Activated naive CD4-positive, alpha-beta T cell treated with anti-CD3 and anti-CD28 coated beads, Interleukin-2, amount 50 U/mL, for 16 hours (primary cell): ENCODE data around the gene IRF4.
A peak's percentile ranks its signal among the peaks of the same experiment; 100 is the strongest.

Experiments
- DNase-seq: peaks from one replicate; pipeline ENCODE4 v3.0.0-alpha.2; 2020

Gene IRF4

DNA sequence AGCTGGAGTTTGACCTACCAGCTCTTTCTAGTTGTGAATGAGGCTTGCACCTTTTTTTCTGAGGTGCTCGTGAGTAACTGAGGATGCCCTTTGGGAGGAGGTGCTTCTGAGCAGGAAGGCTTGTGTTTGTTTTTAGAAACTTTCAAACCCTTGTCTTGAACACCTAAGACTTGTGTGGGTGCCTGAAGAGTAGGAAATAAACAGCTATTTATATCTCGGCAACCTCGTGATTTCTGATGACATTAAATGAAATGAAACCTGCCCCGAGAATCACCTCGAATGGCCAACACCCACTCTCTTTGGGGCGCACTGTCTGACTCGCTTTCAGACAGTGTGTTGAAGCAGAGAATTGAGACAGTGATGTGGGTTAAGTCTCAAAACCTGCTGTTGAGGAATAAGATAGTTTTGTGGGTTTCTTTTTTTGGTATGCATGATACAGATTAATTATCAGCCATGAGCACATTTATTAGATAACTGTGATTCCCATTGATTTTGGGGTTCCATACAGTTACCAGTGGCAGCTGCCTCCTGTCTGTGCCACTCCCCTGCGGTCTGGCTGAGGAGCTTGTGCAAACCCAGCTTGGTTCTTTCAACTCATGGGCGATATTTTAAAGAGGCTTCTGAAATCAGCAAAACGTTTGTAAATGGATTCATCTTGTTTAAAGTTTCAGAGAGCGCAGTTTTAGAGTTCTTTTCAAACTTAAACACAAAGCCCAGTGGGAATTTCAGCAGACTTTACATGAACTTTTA is 8.4 kb downstream of the IRF4 start:
- DNase-seq: peak; percentile 62

DNA sequence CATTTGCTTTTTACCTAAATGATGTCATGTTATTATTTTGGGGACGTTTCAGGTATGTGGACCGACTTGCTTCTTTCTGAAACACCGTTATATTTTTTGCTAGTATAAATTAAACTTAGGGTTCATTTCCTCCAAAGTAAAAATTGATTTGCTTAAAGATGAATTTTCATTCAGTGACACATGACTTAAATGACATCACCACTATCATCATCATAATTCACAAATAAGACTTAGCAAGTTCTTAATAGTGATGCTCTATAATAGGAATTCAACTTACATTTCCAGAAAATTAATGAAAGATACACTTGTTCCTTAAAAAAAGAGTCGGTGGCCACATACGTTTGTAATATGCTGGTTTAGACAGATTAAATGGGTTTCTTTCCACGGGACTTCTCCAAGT is 9.3 kb downstream of the IRF4 start:
- no peak for DNase-seq

DNA sequence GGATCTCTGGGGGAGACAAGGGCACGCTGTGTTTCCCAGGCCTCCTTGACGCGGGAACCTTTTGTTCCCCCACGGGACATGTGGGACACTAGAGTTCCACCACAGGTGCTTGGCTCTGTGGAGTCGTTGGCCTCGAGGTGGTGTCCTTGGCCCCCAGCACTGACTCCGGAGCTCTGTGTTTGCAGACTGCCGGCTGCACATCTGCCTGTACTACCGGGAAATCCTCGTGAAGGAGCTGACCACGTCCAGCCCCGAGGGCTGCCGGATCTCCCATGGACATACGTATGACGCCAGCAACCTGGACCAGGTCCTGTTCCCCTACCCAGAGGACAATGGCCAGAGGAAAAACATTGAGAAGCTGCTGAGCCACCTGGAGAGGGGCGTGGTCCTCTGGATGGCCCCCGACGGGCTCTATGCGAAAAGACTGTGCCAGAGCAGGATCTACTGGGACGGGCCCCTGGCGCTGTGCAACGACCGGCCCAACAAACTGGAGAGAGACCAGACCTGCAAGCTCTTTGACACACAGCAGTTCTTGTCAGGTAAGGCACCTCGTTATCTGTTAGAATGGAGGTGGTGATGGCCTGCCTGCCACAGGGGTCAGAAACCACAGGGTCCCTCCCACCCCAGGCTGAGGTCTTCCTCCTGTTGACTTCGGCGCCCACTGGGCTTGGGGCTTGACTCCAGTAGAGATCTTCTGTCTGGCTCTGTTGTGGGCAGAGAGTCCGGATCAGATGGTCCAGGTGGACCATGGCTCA is 9.9 kb downstream of the IRF4 start:
- no peak for DNase-seq

DNA sequence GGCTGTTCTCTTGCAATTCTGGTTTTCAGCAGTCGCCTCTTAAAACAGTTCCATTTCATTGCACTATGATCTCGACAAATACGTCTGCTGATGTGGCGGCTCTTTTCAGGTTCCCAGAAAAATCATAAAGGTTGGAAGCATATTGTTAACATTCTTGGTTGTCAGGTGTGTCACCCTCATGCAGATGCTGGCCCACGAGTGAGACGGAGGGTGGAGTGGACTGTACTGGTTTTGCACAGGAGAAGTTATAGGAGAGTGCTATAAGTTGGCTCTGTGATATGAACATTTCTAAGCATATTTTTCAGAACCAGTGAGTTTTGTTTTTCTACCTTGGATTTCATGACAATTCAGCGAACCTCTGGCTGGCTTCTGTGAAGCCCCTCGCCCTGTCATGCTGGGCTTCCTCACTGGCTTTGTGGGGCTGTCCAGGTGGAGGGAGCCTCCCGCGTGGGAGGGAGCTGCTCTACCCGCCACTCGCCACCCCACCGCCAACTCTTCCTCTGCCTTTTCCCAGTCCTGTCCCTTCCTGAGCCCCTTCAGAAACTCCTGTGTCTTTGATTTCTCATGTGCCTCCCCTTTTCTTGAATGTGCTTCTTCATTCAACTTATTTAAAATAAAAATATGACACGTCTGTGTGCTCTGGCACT is 10.6 kb downstream of the IRF4 start:
- DNase-seq: no peak

DNA sequence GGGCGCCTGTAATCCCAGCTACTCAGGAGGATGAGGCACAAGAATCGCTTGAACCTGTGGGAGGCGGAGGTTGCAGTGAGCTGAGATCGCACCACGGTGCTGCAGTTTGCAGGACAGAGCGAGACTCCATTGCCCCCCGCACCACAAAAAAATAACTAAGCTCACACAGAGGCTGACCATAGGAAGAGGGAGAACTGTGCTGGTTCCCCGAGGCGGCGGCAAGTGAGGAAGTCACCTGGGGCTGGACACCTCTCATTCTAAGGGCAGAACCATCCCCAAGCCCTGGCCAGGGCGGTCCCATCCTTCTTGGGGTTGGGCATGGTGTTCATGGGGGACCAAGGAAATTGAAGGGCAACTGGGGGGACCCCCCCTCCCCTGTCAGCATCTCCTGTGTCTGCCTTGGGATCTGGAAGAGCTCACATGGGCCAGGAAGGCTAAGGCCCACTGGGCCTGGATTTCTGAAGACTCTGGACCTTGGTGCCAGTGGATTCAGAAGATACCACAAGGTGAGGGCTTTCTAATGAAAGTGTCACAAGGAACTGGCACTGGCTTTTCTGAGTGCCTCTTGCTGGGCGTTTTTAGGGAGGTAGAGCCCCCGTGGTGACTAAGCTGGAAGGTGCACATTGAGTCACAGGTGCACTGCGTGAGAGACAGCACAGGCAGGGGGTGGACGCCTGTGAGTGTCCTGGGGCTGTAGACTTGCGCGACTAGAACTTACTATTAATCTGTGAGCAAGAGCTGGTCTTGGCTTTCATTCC is 11.5 kb downstream of the IRF4 start:
- DNase-seq: peak; percentile 79

DNA sequence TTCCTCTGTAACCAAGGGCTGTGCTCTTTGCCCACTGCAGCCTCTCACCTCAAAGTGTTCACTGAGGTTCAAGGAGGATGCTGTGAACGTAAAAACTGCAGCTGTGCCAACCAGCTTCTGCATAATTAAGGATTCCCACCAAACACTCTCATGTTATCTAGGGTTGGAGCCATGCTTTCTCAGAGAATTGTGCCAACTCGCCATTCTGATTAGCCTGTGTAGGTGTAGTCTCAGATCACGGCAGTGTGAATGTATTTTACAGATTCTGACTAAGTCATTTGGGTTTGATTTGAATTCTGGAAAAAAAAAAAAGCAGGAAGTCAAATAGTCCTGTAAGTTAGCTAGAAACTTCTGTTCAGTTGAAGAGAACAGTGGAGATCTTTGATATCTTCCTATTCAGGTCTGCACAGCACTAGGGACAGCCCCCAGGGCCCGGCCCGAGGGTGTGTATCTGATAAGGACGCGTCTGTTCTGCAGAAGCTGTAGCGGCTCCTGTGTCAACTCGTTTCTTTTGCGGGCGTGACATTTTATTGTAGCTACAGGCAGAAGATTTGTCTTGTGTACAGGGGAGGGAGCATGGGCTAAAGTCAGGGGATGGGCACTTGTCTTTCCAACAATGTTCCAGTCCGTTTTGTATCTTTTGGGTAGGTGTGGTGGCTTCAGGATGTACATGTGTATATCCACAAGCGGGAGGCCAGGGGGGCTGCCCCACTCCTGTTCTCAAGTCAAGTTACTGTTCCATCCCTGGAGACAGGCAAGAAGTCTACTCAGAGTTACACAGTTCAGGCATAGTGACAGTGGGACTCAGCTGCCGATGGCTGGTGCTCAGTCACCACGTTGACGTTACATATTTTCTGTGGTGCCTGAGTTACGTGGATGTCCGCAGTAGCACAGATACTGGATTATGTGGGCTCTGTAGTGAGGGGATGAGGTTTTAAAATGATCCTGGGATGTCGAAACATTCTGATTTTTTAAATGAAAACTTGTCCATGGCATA is 12.4 kb downstream of the IRF4 start:
- DNase-seq: peak; percentile 58

DNA sequence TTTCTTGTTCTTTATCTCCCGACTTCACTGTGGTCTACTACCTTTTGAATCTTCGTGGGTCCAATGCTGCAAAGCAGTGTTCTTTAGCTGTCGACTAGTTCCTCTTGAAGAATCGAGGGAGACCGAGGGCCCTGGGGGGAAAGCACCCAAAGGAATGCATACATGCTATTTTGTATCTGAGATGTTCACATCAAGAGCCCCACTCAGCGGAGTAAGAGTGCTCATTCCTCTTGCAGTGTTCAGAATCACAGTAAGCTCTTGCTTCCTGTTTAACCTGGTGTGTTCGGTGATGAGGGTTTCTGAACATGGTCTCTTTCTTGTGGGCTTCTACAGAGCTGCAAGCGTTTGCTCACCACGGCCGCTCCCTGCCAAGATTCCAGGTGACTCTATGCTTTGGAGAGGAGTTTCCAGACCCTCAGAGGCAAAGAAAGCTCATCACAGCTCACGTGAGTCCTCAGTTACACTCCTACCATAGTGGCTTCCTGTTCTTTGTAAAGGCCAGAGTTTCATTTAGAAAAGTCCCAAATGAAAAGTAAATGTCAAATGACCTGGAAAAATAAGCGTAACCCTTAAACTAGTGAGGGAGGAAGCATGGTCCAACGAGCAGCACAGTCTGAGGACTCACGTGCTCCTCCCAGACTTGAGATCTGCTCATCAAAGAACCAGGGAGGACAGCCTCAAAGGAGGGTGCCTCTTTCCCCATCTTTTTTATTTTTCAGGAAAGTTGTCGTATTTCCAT is 13.3 kb downstream of the IRF4 start:
- no peak for DNase-seq

DNA sequence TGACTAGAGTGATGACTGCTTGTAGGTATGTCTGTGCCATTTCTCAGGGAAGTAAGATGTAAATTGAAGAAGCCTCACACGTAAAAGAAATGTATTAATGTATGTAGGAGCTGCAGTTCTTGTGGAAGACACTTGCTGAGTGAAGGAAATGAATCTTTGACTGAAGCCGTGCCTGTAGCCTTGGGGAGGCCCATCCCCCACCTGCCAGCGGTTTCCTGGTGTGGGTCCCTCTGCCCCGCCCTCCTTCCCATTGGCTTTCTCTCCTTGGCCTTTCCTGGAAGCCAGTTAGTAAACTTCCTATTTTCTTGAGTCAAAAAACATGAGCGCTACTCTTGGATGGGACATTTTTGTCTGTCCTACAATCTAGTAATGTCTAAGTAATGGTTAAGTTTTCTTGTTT is 16.6 kb downstream of the IRF4 start:
- DNase-seq: no peak

DNA sequence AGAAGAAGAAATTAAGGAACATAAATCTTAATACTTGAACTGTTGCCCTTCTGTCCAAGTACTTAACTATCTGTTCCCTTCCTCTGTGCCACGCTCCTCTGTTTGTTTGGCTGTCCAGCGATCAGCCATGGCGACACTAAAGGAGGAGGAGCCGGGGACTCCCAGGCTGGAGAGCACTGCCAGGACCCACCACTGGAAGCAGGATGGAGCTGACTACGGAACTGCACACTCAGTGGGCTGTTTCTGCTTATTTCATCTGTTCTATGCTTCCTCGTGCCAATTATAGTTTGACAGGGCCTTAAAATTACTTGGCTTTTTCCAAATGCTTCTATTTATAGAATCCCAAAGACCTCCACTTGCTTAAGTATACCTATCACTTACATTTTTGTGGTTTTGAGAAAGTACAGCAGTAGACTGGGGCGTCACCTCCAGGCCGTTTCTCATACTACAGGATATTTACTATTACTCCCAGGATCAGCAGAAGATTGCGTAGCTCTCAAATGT is 17.1 kb downstream of the IRF4 start:
- no peak for DNase-seq

DNA sequence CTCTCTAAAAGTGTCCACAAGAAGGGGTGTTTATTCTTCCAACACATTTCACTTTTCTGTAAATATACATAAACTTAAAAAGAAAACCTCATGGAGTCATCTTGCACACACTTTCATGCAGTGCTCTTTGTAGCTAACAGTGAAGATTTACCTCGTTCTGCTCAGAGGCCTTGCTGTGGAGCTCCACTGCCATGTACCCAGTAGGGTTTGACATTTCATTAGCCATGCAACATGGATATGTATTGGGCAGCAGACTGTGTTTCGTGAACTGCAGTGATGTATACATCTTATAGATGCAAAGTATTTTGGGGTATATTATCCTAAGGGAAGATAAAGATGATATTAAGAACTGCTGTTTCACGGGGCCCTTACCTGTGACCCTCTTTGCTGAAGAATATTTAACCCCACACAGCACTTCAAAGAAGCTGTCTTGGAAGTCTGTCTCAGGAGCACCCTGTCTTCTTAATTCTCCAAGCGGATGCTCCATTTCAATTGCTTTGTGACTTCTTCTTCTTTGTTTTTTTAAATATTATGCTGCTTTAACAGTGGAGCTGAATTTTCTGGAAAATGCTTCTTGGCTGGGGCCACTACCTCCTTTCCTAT is 17.9 kb downstream of the IRF4 start:
- DNase-seq: no peak

DNA sequence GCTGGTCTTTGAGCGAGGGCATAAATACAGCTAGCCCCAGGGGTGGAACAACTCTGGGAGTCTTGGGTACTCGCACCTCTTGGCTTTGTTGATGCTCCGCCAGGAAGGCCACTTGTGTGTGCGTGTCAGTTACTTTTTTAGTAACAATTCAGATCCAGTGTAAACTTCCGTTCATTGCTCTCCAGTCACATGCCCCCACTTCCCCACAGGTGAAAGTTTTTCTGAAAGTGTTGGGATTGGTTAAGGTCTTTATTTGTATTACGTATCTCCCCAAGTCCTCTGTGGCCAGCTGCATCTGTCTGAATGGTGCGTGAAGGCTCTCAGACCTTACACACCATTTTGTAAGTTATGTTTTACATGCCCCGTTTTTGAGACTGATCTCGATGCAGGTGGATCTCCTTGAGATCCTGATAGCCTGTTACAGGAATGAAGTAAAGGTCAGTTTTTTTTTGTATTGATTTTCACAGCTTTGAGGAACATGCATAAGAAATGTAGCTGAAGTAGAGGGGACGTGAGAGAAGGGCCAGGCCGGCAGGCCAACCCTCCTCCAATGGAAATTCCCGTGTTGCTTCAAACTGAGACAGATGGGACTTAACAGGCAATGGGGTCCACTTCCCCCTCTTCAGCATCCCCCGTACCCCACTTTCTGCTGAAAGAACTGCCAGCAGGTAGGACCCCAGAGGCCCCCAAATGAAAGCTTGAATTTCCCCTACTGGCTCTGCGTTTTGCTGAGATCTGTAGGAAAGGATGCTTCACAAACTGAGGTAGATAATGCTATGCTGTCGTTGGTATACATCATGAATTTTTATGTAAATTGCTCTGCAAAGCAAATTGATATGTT is 19.2 kb downstream of the IRF4 start:
- DNase-seq: no peak

DNA sequence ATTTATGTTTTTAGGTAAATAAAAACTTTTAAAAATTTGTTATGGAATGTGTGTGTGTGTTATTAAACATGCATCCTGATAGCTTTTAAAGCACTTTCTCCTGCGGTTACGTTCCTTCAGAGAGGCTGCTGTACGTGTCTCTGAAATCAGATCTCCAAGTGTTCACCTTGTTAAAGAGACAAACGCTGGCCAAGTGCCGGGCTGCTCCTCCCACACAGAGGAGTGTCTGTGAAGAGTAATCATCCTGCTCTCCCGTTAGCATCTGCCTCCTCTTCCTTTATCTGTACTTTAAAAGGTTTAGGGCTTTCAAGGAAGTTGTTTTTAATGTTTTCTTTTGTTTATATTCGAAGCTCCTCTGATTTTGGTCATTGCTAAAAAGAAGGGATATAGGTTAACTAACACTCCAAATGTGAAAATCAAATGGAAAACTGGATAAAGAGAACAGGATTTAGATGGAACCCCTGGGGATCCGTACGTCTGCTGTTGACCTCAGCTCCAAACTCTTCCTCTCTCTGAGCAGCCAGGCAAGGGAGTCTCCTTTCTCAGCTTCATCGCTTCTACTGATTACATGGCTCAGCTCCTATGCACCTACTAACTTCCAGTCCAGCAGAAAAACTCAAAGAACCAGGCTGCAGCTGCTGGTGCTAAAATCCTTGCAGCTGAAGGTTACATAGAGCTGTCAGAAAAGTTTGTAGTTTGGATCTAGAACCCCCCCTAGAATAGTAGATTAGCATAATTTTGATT is 20.0 kb downstream of the IRF4 start:
- no peak for DNase-seq

DNA sequence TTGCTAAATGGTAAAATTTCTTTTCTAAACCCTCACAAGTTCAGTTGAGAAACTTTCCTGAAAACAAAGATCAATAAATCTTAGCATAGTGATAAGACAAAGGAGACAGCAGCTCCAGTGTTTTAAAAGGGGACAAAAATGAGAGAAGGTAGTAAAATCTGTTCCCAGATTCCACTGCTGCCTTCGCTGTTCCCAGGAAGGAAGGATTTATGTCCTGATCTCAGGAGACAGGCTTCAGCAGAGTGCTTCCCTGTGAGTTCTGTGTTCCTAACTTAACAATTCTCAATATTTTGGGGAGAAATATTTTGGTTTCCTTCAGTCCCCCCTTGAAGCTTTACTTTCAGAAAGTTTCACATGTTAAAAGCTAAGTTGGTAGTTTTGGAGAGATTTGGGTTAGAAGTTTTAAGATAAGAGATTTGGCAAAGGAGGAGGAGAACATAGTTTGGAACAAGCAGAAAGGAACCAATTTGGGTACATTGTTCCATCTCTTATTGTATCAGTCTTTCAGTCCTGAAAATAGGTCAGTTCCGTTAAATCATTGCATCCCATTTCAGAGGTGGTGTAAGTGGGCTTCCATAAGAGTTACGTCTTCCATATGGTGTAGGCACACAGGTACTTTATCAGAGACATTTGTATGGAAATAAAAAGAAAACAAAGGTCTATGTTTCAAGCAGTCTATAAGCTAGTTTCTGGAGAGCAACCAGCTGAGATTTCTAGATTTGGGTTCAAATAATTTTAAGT is 20.8 kb downstream of the IRF4 start:
- DNase-seq: no peak

DNA sequence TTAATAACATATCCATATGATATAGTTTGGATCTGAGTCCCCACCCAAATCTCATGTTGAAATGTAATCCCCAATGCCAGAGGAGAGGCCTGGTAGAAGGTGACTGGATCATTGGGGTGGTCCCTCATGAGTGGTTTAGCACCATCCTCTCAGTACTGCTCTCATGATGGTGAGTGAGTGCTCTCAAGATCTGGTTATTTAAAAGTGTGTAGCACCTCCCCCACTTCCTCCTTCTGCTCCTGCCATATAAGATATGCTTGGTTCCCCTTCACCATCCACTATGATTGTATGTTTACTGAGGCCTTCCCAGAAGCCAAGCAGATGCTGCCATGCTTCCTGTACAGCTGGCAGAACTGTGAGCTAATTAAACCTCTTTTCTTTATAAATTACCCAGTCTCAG is 22.9 kb downstream of the IRF4 start:
- no peak for DNase-seq

DNA sequence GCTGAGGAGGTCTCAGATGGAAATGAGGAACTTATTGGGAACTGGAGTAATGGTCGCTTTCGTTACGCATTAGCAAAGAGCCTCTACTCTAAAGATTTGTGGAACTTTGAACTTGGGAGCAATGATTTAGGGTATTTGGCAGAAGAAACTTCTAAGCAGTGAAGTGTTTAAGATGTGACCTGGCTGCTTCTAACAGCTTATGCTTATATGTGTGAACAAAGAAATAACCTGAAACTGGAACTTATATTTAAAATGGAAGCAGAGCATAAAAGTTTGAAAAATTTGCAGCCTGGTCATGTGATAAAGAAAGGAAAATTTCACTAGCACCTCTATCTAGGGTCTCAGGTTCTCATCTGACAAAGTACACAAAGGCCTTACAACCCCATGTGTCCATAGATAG is 23.5 kb downstream of the IRF4 start:
- DNase-seq: no peak

DNA sequence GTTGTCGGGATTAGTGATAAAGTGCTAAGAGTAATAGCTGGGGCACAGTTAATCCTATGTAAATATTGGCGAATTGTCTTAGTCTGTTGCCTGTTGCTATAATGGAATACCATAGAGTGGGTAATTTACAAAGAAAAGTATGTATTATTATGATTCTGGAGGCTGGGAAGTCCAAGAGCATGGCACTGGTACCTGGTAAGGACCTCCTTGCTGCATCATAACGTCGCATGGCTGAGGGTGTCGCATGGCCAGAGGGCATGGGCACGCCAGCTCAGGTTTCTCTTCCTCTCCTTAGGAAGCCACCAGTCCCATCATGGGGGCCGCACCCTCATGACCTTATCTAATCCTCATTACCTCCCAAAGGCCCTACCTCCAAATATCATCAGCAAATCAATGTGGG is 29.7 kb downstream of the IRF4 start:
- DNase-seq: no peak

DNA sequence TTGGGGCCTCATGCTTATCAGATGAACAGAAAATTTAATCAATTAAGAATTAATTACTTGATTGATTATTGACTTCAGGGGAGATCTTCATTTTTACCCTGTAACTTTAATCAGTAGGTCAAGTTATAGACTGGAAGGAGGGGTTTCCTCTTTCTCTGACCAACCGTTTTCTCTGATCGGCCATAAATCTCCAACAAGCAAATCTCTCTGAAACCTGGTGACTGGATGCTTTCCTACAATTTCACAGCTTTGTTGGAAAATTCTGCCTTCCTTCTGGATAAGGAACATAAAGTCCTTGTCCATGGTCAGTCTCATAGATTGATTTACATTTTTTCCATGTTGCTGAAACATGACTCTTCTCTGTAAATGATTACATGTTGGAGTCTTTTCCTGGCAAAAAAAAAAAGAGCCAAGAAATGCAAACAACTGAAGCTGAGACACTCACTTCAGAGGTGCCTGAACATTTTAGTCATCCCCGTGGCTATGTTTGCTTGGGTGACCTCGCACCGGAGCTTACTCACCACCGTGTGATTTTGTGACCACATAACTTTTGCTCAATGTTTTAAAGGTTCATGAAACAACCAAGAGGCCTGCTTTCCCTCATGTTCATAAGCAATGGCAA is 31.0 kb downstream of the IRF4 start:
- DNase-seq: peak; percentile 75
